Right lobe of liver (tissue), 6 donors: ENCODE measurements around the gene LTA. TPM values are rescaled to one million over a fixed set of nuclear protein-coding genes. Genes with fewer than 3 reads are reported as not detected.

ENCODE experiments used
- ATAC-seq, 4 donors: fragments of 200-7000 bp; cut with Tn5 transposase; one replicate each; pipeline ENCODE4 v1.9.1; 2020; ENCODE audit warnings: mild to moderate bottlenecking in 4 of 4, moderate library complexity in 4 of 4
- DNase-seq, 3 donors: peaks; one replicate each; pipeline ENCODE4 v3.0.0-alpha.2; 2020
- H3K27ac ChIP-seq, 3 donors: fragments of 200-600 bp; one replicate each; pipeline ENCODE4 v1.8.0; 2022
- H3K27me3 ChIP-seq, 2 donors: fragments of 200-600 bp; one replicate each; pipeline ENCODE4 v1.8.0; 2022
- H3K36me3 ChIP-seq, 4 donors: fragments of 200-600 bp; sonication (generic) in 1 of 4; one replicate each; pipeline versions ENCODE4 v1.5.1 to v1.8.0; 2017 to 2022; ENCODE audit warnings: control low read depth in 1 of 4
- H3K4me1 ChIP-seq, 4 donors: fragments of 200-600 bp; sonication (generic) in 1 of 4; one replicate each; pipeline versions ENCODE4 v1.5.1 to v1.8.0; 2017 to 2022; ENCODE audit warnings: control low read depth in 1 of 4
- H3K4me3 ChIP-seq, 3 donors: fragments of 200-600 bp; one replicate each; pipeline ENCODE4 v1.8.0; 2022
- H3K9me3 ChIP-seq, 4 donors: fragments of 200-600 bp; sonication (generic) in 1 of 4; one replicate each; pipeline versions ENCODE4 v1.5.1 to v1.8.0; 2017 to 2022; ENCODE audit warnings: control low read depth in 1 of 4
- CTCF ChIP-seq, 4 donors: fragments of 200-600 bp in 3 of 4; fragments of 450-650 bp in 1 of 4; IDR thresholded peaks; one replicate each; pipeline versions ENCODE4 v1.5.1 to v1.8.0; 2016 to 2022; ENCODE audit warnings: antibody characterized with exemption in 4 of 4, mild to moderate bottlenecking in 2 of 4
- POLR2A ChIP-seq: fragments of 450-650 bp; IDR thresholded peaks from one replicate; pipeline ENCODE4 v1.6.1; 2017; ENCODE audit warnings: antibody characterized with exemption, mild to moderate bottlenecking
- WGBS: methylation state at CpG from one replicate; pipeline ENCODE4 v1.1.6; 2018; ENCODE audit warnings: low coverage, low lambda C conversion rate; ENCODE audit not compliant: insufficient coverage; ENCODE audit errors: missing lambda C conversion rate; 5-methylcytosine and 5-hydroxymethylcytosine counted together
- intact Hi-C, 2 donors: fragments of 100-400 bp; cut with DNase I; formaldehyde crosslinking; loops; one replicate each; pipeline versions ENCODE4 v1.11.2 to v1.14.1; 2022
- total RNA-seq, 6 experiments: library from RNA; depleted of rRNA in 2 of 6; stranded (reverse); fragments of >200 nt in 2 of 6; fragmentation: NEBNext Ultra II Directional in 3 of 6; extraction: Animal tissue kit (Norgen Biotek cat#: 25700) in 3 of 6; gene quantifications; one replicate each; pipeline versions ENCODE4 v1.1.0 to v1.2.4, GENCODE V29; 2016 to 2023
- donor health status: DM: no; HTN: yes; CAD: no.
- donor health status: DM: no; HTN: no; CAD: no.
- donor health status: DM: no; HTN: no; CAD: no.
- donor health status: DM: no; HTN: yes; CAD: no.
- donor health status: DM: no; HTN: yes; CAD: no.

LTA gene
- total RNA-seq, 6 experiments from 2014 or later = 0.20 TPM; not detected in 5

- no peak overlapping the region for H3K27ac ChIP-seq
- H3K4me1 ChIP-seq = no peaks in the 10 kb centered on the region
- TF ChIP-seq CTCF (IDR thresholded peaks at IDR 0.05) (no peak), POLR2A (no peak)
- intact Hi-C loops = no loop called here
- H3K9me3 ChIP-seq = no peaks in the 10 kb centered on the region
- WGBS = 57% methylated on average over 1 of the region's 1 CpG
- ATAC-seq (no peak), DNase-seq (no peak)
- H3K36me3 ChIP-seq = no peaks in the 10 kb centered on the region
- no peak overlapping the region for H3K4me3 ChIP-seq
- no peaks in the 10 kb centered on the region for H3K27me3 ChIP-seq
Observed at GRCh38 chr6:31607317-31607716, 35.2 kb downstream of the LTA start.

GRCh38 chr6:31609519-31610406 lies 37.7 kb downstream of the LTA start:
- no peak for DNase-seq
- Histone ChIP-seq H3K9me3 (no peaks in the 10 kb centered on the region), H3K4me1 (peaks cover 0 to 10% (median 3%) of the 10 kb centered on the region in 4 donors), H3K4me3 (no peak overlapping the region), H3K36me3 (no peaks in the 10 kb centered on the region), H3K27me3 (no peaks in the 10 kb centered on the region), H3K27ac (no peak overlapping the region)
- no peak for ATAC-seq
- no peak for TF ChIP-seq POLR2A
- intact Hi-C loops = no loop called here
- 77% methylated on average over 7 of the region's 8 CpGs for whole genome bisulfite sequencing

- WGBS = 62% methylated on average over 4 of the region's 4 CpGs
- no peak for DNase-seq
- no peaks in the 10 kb centered on the region for H3K27me3 ChIP-seq
- H3K36me3 ChIP-seq = no peaks in the 10 kb centered on the region
- no peak overlapping the region for H3K27ac ChIP-seq
- no peak for TF ChIP-seq CTCF (IDR thresholded peaks at IDR 0.05)
- no peak for TF ChIP-seq POLR2A
- intact Hi-C loops = no loop called here
- H3K4me3 ChIP-seq = no peak overlapping the region
- H3K9me3 ChIP-seq = no peaks in the 10 kb centered on the region
- H3K4me1 ChIP-seq = peaks cover 0 to 14% (median 6%) of the 10 kb centered on the region in 4 donors
- ATAC-seq = no peak
Observed at GRCh38 chr6:31610968-31611367, 38.9 kb downstream of the LTA start.

GRCh38 chr6:31614075-31614619 lies 42.1 kb downstream of the LTA start:
- no peak for DNase-seq
- Histone ChIP-seq H3K36me3 (no peaks in the 10 kb centered on the region), H3K4me3 (no peak overlapping the region), H3K4me1 (peaks cover 0 to 14% (median 6%) of the 10 kb centered on the region in 4 donors), H3K9me3 (no peaks in the 10 kb centered on the region), H3K27me3 (no peaks in the 10 kb centered on the region), H3K27ac (peak overlapping the region; percentile 41 to 55 (median 51))
- WGBS = 41% methylated on average over 7 of the region's 8 CpGs
- intact Hi-C loops = no loop called here
- ATAC-seq = peak; percentile 30 to 61 (median 50)
- TF ChIP-seq CTCF (IDR thresholded peaks at IDR 0.05) (no peak), POLR2A (no peak)
